Mucosa of descending colon (tissue), 3 donors: ENCODE data around the gene TTLL1. TPM values are rescaled to one million over a fixed set of nuclear protein-coding genes. Genes with fewer than 3 reads are reported as not detected.
A peak's percentile ranks its signal among the peaks of the same experiment; 100 is the strongest.

Experiments
- ATAC-seq: fragments of 200-7000 bp; cut with Tn5 transposase; one replicate; pipeline ENCODE4 v1.9.1; 2020; ENCODE audit warnings: mild to moderate bottlenecking, moderate library complexity
- DNase-seq, 3 donors: peaks; one replicate each; pipeline ENCODE4 v3.0.0-alpha.2; 2020
- H3K36me3 ChIP-seq: fragments of 200-600 bp; one replicate; pipeline ENCODE4 v1.8.0; 2021; ENCODE audit warnings: low read depth, mild to moderate bottlenecking
- H3K4me1 ChIP-seq: fragments of 200-600 bp; one replicate; pipeline ENCODE4 v1.8.0; 2021; ENCODE audit warnings: low read depth, mild to moderate bottlenecking
- H3K4me3 ChIP-seq: fragments of 200-600 bp; one replicate; pipeline ENCODE4 v1.8.0; 2021; ENCODE audit warnings: mild to moderate bottlenecking
- H3K9me3 ChIP-seq: fragments of 200-600 bp; one replicate; pipeline ENCODE4 v1.8.0; 2021; ENCODE audit warnings: mild to moderate bottlenecking
- CTCF ChIP-seq: fragments of 200-600 bp; IDR thresholded peaks from one replicate; pipeline ENCODE4 v1.8.0; 2022; ENCODE audit warnings: antibody characterized with exemption, mild to moderate bottlenecking
- intact Hi-C, 2 donors: fragments of 100-400 bp; cut with DNase I in 1 of 2; cut with micrococcal nuclease in 1 of 2; formaldehyde crosslinking; loops; one replicate each; pipeline versions ENCODE4 v1.11.0 to v1.11.1; 2022; cut with DNase I, micrococcal nuclease
- total RNA-seq, 3 donors: library from RNA; stranded (reverse); fragmentation: NEBNext Ultra II Directional in 2 of 3; extraction: Animal tissue kit (Norgen Biotek cat#: 25700) in 2 of 3; gene quantifications; one replicate each; pipeline versions ENCODE4 v1.2.1 to v1.2.4, GENCODE V29; 2021 to 2023
- donor health status: DM: no; HTN: no; CAD: no; lungs with moderate emphysema.
- donor health status: DM: no; HTN: no; CAD: no.
- donor health status: DM: no; HTN: yes; CAD: no.

TTLL1 gene
- total RNA-seq, 3 donors from 2014 or later: 2.0 to 5.7 (median 3.4) TPM

- DNase-seq (no peak), ATAC-seq (no peak)
- H3K9me3 ChIP-seq: peaks cover 6% of the 10 kb centered on the region
- TF ChIP-seq CTCF: no peak
- intact Hi-C loops: no loop called here
- no peaks in the 10 kb centered on the region for H3K36me3 ChIP-seq
- H3K4me3 ChIP-seq: no peak overlapping the region
- H3K4me1 ChIP-seq: no peaks in the 10 kb centered on the region
These were observed 9.2 kb upstream of the TTLL1 start for GRCh38 chr22:43098356-43098755.

GRCh38 chr22:43096420-43096819 is 7.2 kb upstream of the TTLL1 start:
- Histone ChIP-seq H3K36me3 (no peaks in the 10 kb centered on the region), H3K4me1 (no peaks in the 10 kb centered on the region), H3K9me3 (peaks cover 6% of the 10 kb centered on the region), H3K4me3 (no peak overlapping the region)
- intact Hi-C loops: no loop called here
- TF ChIP-seq CTCF: no peak
- DNase-seq: no peak
- ATAC-seq: no peak

GRCh38 chr22:43094551-43094950 is 5.4 kb upstream of the TTLL1 start:
- no peaks in the 10 kb centered on the region for H3K36me3 ChIP-seq
- no peak for TF ChIP-seq CTCF
- intact Hi-C loops: no loop called here
- H3K4me1 ChIP-seq: no peaks in the 10 kb centered on the region
- no peak for DNase-seq
- H3K9me3 ChIP-seq: peaks cover 6% of the 10 kb centered on the region
- no peak for ATAC-seq
- H3K4me3 ChIP-seq: no peak overlapping the region

- DNase-seq (peak; percentile 66 to 75 (median 70)), ATAC-seq (peak; percentile 72)
- H3K36me3 ChIP-seq: no peaks in the 10 kb centered on the region
- H3K4me3 ChIP-seq: no peak overlapping the region
- TF ChIP-seq CTCF: no peak
- H3K9me3 ChIP-seq: peaks cover 6% of the 10 kb centered on the region
- intact Hi-C loops: no loop called here
- H3K4me1 ChIP-seq: no peaks in the 10 kb centered on the region
These were observed 4.9 kb upstream of the TTLL1 start for GRCh38 chr22:43094085-43094484.

- H3K4me3 ChIP-seq: no peak overlapping the region
- ATAC-seq (no peak), DNase-seq (no peak)
- H3K4me1 ChIP-seq: peaks cover 4% of the 10 kb centered on the region
- peaks cover 6% of the 10 kb centered on the region for H3K9me3 ChIP-seq
- no peaks in the 10 kb centered on the region for H3K36me3 ChIP-seq
- intact Hi-C loops: no loop called here
- no peak for TF ChIP-seq CTCF
These were observed 2.9 kb upstream of the TTLL1 start for GRCh38 chr22:43092085-43092484.

- no peak for TF ChIP-seq CTCF
- ATAC-seq: peak; percentile 33
- H3K36me3 ChIP-seq: no peaks in the 10 kb centered on the region
- no peaks in the 10 kb centered on the region for H3K9me3 ChIP-seq
- no peak overlapping the region for H3K4me3 ChIP-seq
- peak in 1 of 3 donors; percentile 43 for DNase-seq
- peaks cover 9% of the 10 kb centered on the region for H3K4me1 ChIP-seq
- intact Hi-C loops: no loop called here
These were observed 1.1 kb upstream of the TTLL1 start for GRCh38 chr22:43090130-43090789.
